Measurements from ENCODE around the gene COG4. TPM values are rescaled to one million over a fixed set of nuclear protein-coding genes. Genes with fewer than 3 reads are reported as not detected.

The COG4 gene
- polyA plus RNA-seq, 4 donors: 48.3 to 73.2 (median 64.1) TPM

DNA sequence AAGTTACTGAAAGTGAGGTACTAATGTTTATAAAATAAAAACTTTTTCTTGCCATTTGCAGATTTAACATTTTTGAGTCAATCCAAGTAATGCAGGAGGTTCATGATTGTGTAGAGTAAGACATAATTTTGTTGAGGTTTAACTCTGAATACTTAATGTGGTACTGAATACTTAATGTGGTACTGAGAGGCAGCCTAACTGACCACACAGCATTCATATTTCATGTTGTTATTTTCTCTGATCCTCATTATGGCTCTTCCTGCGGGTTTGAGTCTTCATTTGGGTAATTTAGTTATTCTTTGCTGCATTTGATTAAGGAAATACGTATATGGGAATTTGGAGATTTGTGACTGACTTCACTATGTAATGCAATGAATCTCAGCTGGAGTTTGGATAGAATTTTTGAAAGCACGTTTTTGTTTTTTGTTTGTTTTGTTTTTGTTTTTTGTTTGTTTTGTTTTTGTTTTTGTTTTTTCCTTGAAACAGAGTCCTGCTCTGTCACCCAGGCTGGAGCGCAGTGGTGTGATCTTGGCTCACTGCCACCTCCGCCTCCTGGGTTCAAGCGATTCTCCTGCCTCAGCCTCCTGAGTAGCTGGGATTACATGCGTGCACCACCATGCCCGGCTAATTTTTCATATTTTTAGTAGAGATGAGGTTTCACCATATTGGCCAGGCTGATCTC, 4.1 kb upstream of the COG4 start:
- DNase-seq (ENCODE audit: low read depth in 4 of 4, low spot score in 3 of 4): no peak

- no peak for DNase-seq (ENCODE audit: low read depth in 4 of 4, low spot score in 3 of 4)
Observed at GRCh38 chr16:70526403-70526802, 3.0 kb upstream of the COG4 start.

DNA sequence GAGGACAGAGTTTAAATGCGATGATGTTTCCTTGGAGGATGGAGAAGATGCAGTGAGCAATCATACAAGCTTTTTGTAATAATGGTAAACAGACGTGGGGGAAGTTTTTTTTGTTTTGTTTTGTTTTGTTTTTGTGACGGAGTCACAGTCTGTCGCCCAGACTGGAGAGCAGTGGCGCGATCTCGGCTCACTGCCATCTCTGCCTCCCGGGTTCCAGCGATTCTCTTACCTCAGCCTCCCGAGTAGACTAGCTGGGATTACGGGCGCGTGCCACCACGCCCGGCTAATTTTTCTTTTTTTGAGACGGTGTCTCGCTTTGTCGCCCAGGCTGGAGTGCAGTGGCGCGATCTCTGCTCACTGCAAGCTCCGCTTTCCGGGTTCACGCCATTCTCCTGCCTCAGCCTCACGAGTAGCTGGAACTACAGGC, 1.1 kb upstream of the COG4 start:
- peak in 2 of 4 donors; percentile 8 to 11 for DNase-seq (ENCODE audit: low read depth in 4 of 4, low spot score in 3 of 4)

GRCh38 chr16:70523743-70524398, 517 bp upstream of the COG4 start, which contains the start of gene SF3B3:
Gene SF3B3, plus strand, starts transcription at chr16:70523816. Its CDS starts 2,841 bp downstream, at chr16:70526657.
- peak in 3 of 4 donors; percentile 37 to 73 (median 64) for DNase-seq (ENCODE audit: low read depth in 4 of 4, low spot score in 3 of 4)

GRCh38 chr16:70522216-70523075, 908 bp downstream of the COG4 start:
- DNase-seq (ENCODE audit: low read depth in 4 of 4, low spot score in 3 of 4): no peak

DNA sequence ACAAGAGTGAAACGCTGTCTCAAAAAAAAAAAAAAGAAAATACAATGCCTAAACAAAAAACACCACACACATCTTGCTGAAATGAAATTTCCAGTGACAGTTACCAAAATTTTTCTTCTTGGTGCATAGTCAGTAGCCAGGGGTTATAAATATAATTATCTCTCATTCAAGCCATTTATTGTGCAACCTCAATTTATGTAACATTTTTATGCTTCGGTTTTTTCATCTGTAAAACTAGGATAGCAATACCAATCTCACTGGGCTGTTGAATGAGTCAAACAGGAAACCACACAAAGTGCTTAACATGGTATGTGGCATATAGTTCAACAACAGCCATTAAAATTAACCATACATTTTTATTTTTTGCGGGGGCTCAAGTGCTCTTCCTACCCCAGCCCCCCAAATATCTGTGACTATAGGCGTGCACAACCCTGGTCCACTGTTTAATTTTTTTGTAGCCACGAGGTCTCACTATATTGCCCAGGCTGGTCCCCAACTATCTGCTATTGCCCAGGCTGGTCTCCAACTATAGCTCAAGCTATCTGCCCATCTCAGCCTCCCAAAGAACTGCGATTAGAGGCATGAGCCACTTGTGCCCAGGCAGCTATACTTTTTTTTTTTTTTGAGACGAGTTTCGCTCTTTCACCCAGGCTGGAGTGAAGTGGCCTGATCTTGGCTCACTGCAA, 2.6 kb downstream of the COG4 start:
- DNase-seq (ENCODE audit: low read depth in 4 of 4, low spot score in 3 of 4): no peak

DNA sequence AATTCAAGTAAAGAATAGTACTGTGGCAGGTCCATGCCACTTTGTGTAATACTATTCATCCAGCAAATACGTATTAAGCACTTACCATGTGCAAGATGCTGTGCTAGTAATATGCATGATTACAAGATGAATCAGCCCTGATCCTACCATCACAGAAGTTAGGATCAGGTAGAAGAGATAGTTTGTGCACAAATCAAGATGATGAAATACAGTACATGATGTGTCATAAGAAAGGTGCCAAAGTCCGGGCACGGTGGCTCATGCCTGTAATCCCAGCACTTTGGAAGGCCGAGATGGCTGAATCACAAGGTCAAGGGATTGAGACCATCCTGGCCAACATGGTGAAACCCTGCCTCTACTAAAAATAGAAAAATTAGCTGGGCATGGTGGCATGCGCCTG, 10.9 kb downstream of the COG4 start:
- no peak for DNase-seq (ENCODE audit: low read depth in 4 of 4, low spot score in 3 of 4)

DNA sequence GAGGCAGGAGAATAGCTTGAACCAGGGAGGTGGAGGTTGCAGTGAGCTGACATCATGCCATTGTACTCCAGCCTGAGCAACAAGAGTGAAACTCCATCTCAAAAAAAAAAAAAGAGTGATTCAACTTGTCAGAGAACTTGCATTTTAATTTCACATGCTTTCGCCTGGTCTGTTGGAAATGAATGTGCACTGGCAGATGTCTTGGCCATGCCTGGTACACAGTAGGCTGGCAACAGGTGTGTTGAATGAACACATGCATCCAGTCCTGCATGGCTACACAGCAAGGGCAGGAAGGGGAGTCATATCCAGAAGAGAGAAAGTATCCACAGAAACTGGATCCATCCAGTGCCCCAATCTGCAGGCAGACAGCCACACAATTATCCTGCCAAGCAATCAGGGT, 11.5 kb downstream of the COG4 start:
- DNase-seq (ENCODE audit: low read depth in 4 of 4, low spot score in 3 of 4): no peak

DNA sequence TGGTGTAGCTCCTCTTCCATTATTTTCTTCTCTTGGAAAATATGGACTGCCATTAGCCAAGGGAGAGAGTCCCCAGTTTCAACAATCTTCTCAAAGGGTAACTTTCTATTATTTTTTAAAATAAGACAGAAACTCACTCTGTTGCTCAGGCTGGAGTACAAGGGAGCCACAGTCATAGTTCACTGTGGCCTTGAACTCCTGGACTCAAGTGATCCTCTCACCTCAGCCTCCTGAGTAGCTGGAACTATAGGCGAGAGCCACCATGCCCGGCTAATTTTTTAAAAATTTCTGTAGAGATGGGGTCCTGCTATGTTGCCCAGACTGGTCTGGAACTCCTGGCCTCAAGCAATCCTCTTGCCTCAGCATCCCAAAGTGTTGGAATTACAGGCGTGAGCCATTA, 13.1 kb downstream of the COG4 start:
- DNase-seq (ENCODE audit: low read depth in 4 of 4, low spot score in 3 of 4): no peak

- no peak for DNase-seq (ENCODE audit: low read depth in 4 of 4, low spot score in 3 of 4)
Observed at GRCh38 chr16:70508752-70509151, 14.6 kb downstream of the COG4 start.

DNA sequence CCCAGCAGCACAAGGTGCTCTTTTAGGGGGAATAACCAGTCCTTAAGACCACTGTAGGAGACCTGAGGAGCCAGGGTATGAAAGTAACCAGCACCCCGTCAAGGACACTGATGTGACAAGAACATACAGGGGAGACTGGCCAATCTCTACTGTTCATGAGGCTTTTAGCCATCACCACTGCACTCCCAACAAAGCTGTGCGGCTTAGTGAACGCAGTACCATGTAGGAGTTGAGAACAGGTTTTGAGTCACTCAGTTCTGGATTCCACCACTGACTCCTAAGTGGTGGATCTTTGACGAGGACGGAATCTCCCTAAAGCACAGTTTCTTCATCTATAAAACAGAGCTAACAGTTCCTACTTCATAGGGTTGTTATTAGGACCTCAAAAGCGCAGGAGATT, 26.8 kb downstream of the COG4 start:
- DNase-seq (ENCODE audit: low read depth in 4 of 4, low spot score in 3 of 4): no peak

DNA sequence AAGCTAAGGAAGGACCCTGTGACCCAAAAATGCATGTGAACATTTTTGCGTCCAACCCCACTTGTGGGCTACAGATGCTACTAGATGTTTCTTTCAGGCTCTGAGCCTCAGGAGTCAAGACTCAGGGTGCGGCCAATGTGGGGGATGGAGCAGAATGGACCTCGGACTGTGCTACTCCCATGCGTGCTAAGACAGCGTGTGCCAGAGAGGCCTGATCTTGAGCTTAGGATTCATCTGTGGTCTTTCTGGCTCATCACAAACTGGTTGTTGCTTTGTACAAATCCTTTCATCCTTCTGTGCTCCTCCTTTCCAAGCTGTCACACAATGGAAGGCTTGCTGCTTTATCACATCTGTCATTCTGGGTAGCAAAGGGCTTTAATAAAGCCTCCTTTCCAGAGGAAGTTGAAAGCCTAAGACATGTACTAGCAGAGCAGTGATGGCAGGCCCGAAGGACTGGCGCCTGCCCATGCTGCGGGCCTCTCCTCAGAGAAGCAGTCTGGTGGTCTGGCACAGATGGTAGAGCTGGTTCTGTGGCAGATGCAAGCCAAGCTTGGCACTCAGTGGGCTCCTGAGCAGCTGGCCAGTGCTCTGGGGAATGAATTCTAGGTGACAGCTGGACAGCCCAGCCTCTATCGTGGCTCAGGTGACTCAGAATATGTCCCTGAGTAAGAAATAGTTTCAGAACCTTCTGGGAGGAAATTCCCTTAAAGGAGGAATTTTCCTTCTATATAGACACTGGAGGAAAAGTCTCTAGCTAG, 27.8 kb downstream of the COG4 start:
- DNase-seq (ENCODE audit: low read depth in 4 of 4, low spot score in 3 of 4): no peak

DNA sequence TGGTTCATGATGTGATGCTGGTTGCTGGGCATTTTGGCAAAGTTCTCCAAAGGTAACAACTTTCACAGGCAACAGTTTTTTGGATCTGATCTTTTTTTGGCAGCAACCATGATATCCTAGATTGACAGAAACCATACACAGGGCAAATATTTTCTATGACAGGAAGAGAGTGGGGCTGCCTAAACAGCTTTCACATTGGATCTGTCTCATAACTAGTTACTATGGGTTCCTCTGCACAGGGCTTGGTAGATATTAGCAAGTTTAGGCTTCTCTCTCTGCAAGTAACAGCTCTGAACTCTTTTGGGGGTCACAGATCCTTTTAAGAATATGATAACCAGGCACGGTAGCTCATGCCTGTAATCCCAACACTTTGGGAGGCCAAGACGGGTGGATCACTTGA, 28.6 kb downstream of the COG4 start:
- no peak for DNase-seq (ENCODE audit: low read depth in 4 of 4, low spot score in 3 of 4)

- no peak for DNase-seq (ENCODE audit: low read depth in 4 of 4, low spot score in 3 of 4)
Observed at GRCh38 chr16:70494202-70494770, 29.1 kb downstream of the COG4 start.

DNA sequence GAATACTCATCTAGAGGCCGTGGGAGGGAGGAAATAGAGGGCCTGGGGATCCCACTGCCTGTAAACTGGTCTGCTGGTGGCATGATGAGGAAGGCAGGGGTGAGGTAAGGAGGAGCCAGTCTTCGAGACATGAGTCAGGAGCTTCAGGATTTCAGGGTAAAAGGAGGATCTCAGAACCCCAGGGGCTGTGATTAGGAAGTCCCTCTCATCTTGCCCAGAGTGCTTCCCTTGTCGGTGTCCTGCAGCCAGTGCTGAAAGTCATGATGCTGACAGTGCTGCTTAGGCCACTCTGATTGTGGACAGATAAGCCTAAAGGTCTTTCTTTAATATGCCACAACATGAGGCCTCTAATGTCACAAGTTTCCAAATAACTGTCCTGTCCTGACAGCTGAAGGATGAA, 29.6 kb downstream of the COG4 start:
- no peak for DNase-seq (ENCODE audit: low read depth in 4 of 4, low spot score in 3 of 4)

- DNase-seq (ENCODE audit: low read depth in 4 of 4, low spot score in 3 of 4): no peak
Observed at GRCh38 chr16:70490261-70490660, 33.1 kb downstream of the COG4 start.

DNA sequence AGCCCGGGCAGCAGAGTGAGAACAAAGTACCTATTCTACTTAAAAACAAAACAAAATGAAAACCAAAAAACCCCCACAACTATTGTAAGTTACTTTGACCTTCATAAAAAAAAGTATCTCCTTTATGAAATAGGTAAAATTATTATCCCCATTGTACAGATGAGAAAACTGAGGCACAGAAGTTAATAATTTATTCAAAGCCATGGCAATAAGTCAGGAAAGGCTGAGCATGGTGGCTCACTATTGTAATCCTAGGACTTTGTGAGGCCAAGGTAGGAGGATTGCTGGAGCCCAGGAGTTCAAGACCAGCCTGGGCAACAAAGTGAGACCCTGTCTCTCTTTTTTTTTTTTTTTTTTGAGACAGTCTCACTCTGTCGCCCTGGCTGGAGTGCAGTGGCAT, 38.5 kb downstream of the COG4 start:
- no peak for DNase-seq (ENCODE audit: low read depth in 4 of 4, low spot score in 3 of 4)

DNA sequence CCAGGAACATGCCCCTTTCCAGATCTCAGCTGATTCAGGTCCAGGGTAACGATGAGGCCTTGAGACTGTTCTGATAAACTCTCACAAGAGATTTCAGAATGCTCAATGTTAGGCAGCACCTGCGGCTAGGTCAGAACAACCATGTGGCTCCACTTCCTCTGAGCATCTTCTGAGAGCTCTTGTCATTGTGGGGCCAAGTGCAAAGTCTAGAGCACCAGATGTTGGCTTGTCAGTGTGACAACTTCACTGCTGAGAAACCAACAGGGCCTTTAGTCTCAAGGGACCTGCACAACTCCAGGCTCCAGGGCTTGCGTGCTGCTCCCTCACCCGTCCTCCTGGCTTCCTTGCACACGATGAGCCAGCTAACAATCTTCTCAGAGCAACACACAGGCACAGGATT, 39.9 kb downstream of the COG4 start:
- DNase-seq (ENCODE audit: low read depth in 4 of 4, low spot score in 3 of 4): no peak

GRCh38 chr16:70482624-70483023, 40.7 kb downstream of the COG4 start:
- DNase-seq (ENCODE audit: low read depth in 4 of 4, low spot score in 3 of 4): no peak

All from left renal pelvis (tissue), 4 donors.